Kidney epithelial cell (primary cell): ENCODE measurements around the gene CD109. TPM values are rescaled to one million over a fixed set of nuclear protein-coding genes. Genes with fewer than 3 reads are reported as not detected.
"Not testable (repeated sequence)": the region's sequence is repeated elsewhere in the genome, so short reads cannot be mapped to it uniquely, and the experiment has no call there.

Experiments used
- DNase-seq: peaks from one replicate; pipeline ENCODE4 v3.0.0-alpha.2; 2010; ENCODE audit warnings: low read depth
- H3K27me3 ChIP-seq: 2 replicates; pipeline ENCODE4 v1.6.0; 2011; ENCODE audit warnings: low read length; ENCODE audit not compliant: control insufficient read depth, insufficient read depth
- H3K36me3 ChIP-seq: 2 replicates; pipeline ENCODE4 v1.5.1; 2011; ENCODE audit warnings: low read length; ENCODE audit not compliant: control insufficient read depth, insufficient read depth
- H3K4me3 ChIP-seq: 2 replicates; pipeline ENCODE4 v1.5.1; 2011; ENCODE audit warnings: low read depth, mild to moderate bottlenecking, control low read depth, low read length
- total RNA-seq: library from RNA; depleted of rRNA; stranded (reverse); fragments of >200 nt; gene quantifications from 2 replicates; pipeline ENCODE4 v1.2.3, GENCODE V29; 2015
- TF ChIP-seq, protein P1 (sequence below): IDR thresholded peaks from 2 replicates; pipeline ENCODE4 v1.5.1; 2011; ENCODE audit warnings: mild to moderate bottlenecking, moderate library complexity, low read length, control low read depth, inconsistent platforms; ENCODE audit not compliant: insufficient read depth, poor library complexity, severe bottlenecking

Gene CD109
- total RNA-seq, 1 donor from 2014 or later = 8.6 TPM

DNA sequence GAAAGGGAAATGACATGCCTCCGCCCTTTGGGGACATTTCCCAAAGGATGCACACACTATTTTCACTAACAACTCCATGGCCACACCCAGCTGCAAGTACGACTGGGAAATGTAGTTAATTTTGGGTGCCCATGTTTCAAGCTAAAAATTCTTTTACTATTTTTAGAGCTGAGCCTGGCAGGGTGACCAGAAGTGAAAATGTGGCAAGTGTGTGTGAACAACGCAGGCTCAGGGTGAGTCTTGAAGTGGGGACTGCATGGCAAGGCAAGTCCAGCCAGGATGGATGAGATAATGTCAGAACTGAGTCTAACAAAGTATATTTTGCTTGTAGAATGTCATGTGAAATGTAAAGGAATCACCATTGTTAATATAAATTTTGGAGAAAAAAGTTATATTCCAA, 17.0 kb upstream of the CD109 start:
- TF ChIP-seq, protein P1, sequence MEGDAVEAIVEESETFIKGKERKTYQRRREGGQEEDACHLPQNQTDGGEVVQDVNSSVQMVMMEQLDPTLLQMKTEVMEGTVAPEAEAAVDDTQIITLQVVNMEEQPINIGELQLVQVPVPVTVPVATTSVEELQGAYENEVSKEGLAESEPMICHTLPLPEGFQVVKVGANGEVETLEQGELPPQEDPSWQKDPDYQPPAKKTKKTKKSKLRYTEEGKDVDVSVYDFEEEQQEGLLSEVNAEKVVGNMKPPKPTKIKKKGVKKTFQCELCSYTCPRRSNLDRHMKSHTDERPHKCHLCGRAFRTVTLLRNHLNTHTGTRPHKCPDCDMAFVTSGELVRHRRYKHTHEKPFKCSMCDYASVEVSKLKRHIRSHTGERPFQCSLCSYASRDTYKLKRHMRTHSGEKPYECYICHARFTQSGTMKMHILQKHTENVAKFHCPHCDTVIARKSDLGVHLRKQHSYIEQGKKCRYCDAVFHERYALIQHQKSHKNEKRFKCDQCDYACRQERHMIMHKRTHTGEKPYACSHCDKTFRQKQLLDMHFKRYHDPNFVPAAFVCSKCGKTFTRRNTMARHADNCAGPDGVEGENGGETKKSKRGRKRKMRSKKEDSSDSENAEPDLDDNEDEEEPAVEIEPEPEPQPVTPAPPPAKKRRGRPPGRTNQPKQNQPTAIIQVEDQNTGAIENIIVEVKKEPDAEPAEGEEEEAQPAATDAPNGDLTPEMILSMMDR = no peak
- H3K4me3 ChIP-seq = no peak overlapping the region
- H3K27me3 ChIP-seq = no peaks in the 10 kb centered on the region
- DNase-seq = no peak
- no peaks in the 10 kb centered on the region for H3K36me3 ChIP-seq

DNA sequence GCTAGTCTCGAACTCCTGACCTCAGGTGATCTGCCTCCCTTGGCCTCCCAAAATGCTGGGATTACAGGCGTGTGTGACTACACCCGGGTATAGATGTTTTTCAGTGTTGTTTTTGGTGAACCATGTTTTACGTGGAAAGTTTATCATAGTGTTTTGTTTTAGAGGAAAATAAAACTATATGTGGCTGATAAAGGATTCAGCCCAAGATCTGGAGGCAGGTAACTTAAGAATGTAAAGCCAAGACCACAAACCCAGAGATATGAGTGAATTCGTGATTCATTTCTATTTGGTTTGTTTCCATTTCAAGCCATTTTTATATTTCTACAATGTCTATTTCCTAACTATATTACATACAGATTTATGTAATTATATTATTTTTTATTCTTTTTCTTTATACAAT, 16.2 kb upstream of the CD109 start:
- H3K36me3 ChIP-seq, DNase-seq: not testable (repeated sequence)

DNA sequence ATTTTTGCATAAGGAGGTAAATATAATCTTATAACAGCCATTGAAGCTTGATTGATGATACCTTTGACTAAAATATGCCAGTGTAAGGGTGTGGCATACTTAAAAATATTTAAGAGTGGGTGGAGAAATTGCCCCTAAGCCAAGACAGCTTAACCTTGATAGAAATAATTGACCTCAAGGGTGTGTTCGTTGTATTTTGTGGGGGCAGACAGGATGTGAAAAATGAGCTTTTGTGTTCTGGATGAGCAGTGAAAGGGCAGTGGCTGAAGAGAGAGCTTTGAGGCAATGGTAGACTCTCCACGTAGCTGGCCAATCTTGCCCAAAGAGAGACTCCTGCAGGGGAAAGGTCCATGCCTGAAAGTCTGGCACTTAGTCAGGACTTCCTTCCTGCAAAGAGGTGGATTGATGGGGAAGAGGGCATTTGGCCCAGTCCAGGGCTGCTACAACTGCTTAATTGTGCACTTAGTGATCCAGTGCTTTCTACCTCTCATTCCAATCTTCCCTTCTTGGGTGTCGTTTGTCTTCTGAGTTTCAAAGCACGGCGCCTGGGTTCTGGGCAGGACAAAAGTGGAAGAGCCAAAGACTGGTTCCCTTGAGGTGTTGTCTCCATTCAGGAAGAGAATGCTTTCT, 15.6 kb upstream of the CD109 start:
- TF ChIP-seq, protein P1 = no peak
- DNase-seq = no peak
- no peak overlapping the region for H3K4me3 ChIP-seq
- no peaks in the 10 kb centered on the region for H3K27me3 ChIP-seq
- no peaks in the 10 kb centered on the region for H3K36me3 ChIP-seq

More for the DNA sequence above, 16.2 kb upstream of the CD109 start:
- not testable (repeated sequence) for H3K4me3 ChIP-seq, H3K27me3 ChIP-seq

DNA sequence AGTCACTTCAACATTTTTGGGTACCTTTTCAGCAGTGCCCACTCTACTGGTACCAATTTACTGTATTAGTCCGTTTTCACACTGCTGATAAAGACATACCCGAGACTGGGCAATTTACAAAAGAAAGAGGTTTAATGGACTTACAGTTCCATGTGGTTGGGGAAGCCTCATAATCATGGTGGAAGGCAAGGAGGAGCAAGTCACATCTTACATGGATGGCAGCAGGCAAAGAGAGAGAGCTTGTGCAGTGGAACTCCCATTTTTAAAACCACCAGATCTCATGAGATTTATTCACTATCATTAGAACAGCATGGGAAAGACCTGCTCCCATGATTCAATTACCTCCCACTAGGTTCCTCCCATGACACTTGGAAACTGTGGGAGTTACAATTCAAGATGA, 12.4 kb upstream of the CD109 start:
- not testable (repeated sequence) for H3K4me3 ChIP-seq, DNase-seq, H3K27me3 ChIP-seq, H3K36me3 ChIP-seq

DNA sequence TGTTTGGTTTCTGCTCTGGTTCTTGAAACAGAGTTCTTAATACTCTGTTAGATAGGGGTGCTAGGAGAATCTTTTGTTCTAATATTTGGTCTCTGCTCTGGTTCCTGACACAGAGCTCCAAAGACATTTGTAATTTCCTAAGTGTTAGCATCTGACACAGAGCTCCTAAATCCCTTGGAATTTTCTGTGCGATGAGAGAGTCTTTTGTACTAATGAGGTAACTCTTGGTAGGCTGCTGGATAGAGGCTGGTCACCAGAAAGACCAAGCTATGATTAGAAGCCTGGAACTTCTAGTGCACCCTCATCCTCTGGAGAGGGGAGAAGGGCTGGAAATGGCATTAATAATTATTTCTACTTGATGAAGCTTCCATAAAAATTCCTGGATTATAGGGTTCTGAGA, 7.7 kb upstream of the CD109 start:
- Histone ChIP-seq H3K27me3 (no peaks in the 10 kb centered on the region), H3K4me3 (no peak overlapping the region), H3K36me3 (no peaks in the 10 kb centered on the region)
- TF ChIP-seq, protein P1 = no peak
- DNase-seq = no peak

DNA sequence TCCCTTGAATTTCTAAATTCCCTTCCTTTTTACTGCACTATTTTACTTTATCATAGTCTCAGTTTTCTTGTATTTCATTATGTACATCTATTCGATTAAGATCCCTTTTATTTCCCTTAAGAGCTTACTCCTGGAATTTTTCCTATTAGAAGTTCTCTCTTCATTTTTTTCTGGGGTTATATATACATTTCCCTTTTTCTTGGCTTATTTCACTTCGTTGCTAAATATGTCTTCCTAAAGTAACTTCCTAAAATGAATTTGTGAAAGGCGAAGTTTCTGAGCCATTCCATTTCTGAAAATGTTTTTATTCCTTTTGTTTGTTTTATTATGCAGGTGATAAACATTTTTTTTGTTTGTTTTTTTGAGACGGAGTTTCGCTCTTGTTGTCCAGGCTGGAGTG, 5.9 kb upstream of the CD109 start:
- TF ChIP-seq, protein P1 = no peak
- no peak overlapping the region for H3K4me3 ChIP-seq
- H3K27me3 ChIP-seq = no peaks in the 10 kb centered on the region
- DNase-seq = no peak
- H3K36me3 ChIP-seq = no peaks in the 10 kb centered on the region

DNA sequence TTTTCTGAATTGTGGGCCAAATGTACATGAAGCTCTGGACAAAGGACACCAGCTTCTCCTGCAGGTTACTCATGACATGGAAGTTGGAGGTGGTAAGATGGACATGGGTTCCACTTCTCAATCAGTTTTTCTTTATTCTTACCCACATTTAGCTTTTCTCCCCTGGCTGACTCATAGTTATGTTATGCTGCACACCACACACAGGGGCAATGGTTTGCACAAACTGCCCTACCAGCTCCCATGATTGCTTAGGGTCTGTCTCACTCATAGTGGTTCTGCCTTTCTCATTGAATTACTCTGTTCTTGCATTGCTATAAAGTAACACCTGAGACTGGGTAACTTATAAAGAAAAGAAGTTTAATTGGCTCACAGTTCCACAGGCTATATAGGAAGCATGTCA, 4.5 kb upstream of the CD109 start:
- H3K4me3 ChIP-seq = no peak overlapping the region
- TF ChIP-seq, protein P1 = no peak
- H3K27me3 ChIP-seq = no peaks in the 10 kb centered on the region
- H3K36me3 ChIP-seq = no peaks in the 10 kb centered on the region
- DNase-seq = peak; percentile 14
